Endothelial cell of umbilical vein (primary cell): Measurements from ENCODE around the gene FA2H. TPM values are rescaled to one million over a fixed set of nuclear protein-coding genes. Genes with fewer than 3 reads are reported as not detected.

Source experiments
- BruUV-seq: library from RNA; stranded (reverse); fragments of 400-500 nt; replicated peaks from 2 replicates; lab custom pipeline; 2021; lab: Mats Ljungman, UMichigan
- CTCF ChIA-PET: fragments of 300-600, 350-600 bp; sonication (Branson Sonifier 250); formaldehyde crosslinking; loops from one replicate; lab custom pipeline; 2021; ENCODE audit warnings: antibody characterized with exemption, inconsistent platforms; lab: Charles Lee
- POLR2A ChIA-PET: fragments of 300-600, 350-600 bp; sonication (Branson Sonifier 250); formaldehyde crosslinking; loops from one replicate; lab custom pipeline; 2021; ENCODE audit warnings: antibody characterized with exemption, inconsistent platforms; lab: Charles Lee
- DNase-seq: peaks from one replicate; pipeline ENCODE4 v3.0.0-alpha.2; 2011; ENCODE audit warnings: low read depth, low spot score
- FAIRE-seq: peaks from 2 replicates; lab custom pipeline; 2011; peaks lifted over from hg19 to GRCh38; lab: Jason Lieb, UNC
- H2AFZ ChIP-seq: 2 replicates; pipeline ENCODE4 v1.6.0; 2012; ENCODE audit warnings: low read depth, low read length, control low read depth, inconsistent platforms
- H3K27ac ChIP-seq: 2 replicates; pipeline ENCODE4 v1.5.1; 2011; ENCODE audit warnings: low read depth, mild to moderate bottlenecking, control low read depth, low read length, moderate library complexity; ENCODE audit not compliant: insufficient read depth
- H3K27me3 ChIP-seq, 2 experiments: 2 replicates each; pipeline versions ENCODE4 v1.6.0 to v1.6.1; 2011; ENCODE audit warnings: low read length in 2 of 2, mixed read lengths in 1 of 2; ENCODE audit not compliant: control insufficient read depth in 2 of 2, insufficient read depth in 2 of 2
- H3K36me3 ChIP-seq, 2 experiments: 2 replicates in 1 of 2; 3 replicates in 1 of 2; pipeline ENCODE4 v1.5.1; 2011; ENCODE audit warnings: low read length in 2 of 2, mild to moderate bottlenecking in 1 of 2, moderate library complexity in 1 of 2; ENCODE audit not compliant: control insufficient read depth in 2 of 2, insufficient read depth in 2 of 2; ENCODE audit errors: extremely low read depth in 1 of 2
- H3K4me1 ChIP-seq: 3 replicates; pipeline ENCODE4 v1.5.1; 2011; ENCODE audit warnings: mild to moderate bottlenecking, low read length; ENCODE audit not compliant: control insufficient read depth, insufficient read depth; ENCODE audit errors: extremely low read depth
- H3K4me2 ChIP-seq: 2 replicates; pipeline ENCODE4 v1.6.1; 2011; ENCODE audit warnings: low read length, control low read depth, mixed read lengths; ENCODE audit not compliant: insufficient read depth
- H3K4me3 ChIP-seq, 3 experiments: fragments of 200-600 bp in 1 of 3; sonication (generic), shearing (Covaris generic) in 1 of 3; replicated peaks in 1 of 3; 2 replicates each; pipeline ENCODE4 v1.5.1; 2011 to 2016; ENCODE audit warnings: control low read depth in 3 of 3, low read length in 3 of 3, mild to moderate bottlenecking in 2 of 3, inconsistent platforms in 1 of 3, low read depth in 1 of 3, moderate library complexity in 1 of 3; ENCODE audit not compliant: insufficient read depth in 1 of 3
- H3K79me2 ChIP-seq: 2 replicates; pipeline ENCODE4 v1.6.0; 2012; ENCODE audit warnings: low read length, inconsistent platforms; ENCODE audit not compliant: control insufficient read depth, insufficient read depth
- H3K9ac ChIP-seq: replicated peaks from 2 replicates; pipeline ENCODE3; 2011; ENCODE audit warnings: low read length, control low read depth; ENCODE audit not compliant: insufficient read depth; ENCODE audit errors: extremely low read depth
- H3K9me1 ChIP-seq: replicated peaks from 3 replicates; pipeline ENCODE4 v1.6.0; 2011; ENCODE audit warnings: mild to moderate bottlenecking, low read length; ENCODE audit not compliant: control insufficient read depth, insufficient read depth; ENCODE audit errors: extremely low read depth
- H3K9me3 ChIP-seq: replicated peaks from 2 replicates; pipeline ENCODE4 v1.5.1; 2012; ENCODE audit warnings: low read length, inconsistent platforms; ENCODE audit not compliant: control insufficient read depth, insufficient read depth
- H4K20me1 ChIP-seq: replicated peaks from 2 replicates; pipeline ENCODE3; 2011; ENCODE audit warnings: mild to moderate bottlenecking, low read length; ENCODE audit not compliant: control insufficient read depth, insufficient read depth; ENCODE audit errors: extremely low read depth
- EZH2 ChIP-seq: IDR thresholded peaks from 2 replicates; pipeline ENCODE4 v1.6.1; 2012; ENCODE audit warnings: borderline replicate concordance, low read depth, mild to moderate bottlenecking, moderate library complexity, low read length, inconsistent platforms; ENCODE audit not compliant: severe bottlenecking
- FOS ChIP-seq: IDR thresholded peaks from 2 replicates; pipeline ENCODE4 v1.6.1; 2011; ENCODE audit warnings: mild to moderate bottlenecking, low read length, moderate library complexity, borderline replicate concordance; ENCODE audit not compliant: insufficient read depth
- GATA2 ChIP-seq: IDR thresholded peaks from 2 replicates; pipeline ENCODE4 v1.7.0; 2011; ENCODE audit warnings: low read depth, mild to moderate bottlenecking, moderate library complexity, mixed read lengths, low read length; ENCODE audit not compliant: insufficient read length, insufficient read depth
- JUN ChIP-seq: IDR thresholded peaks from 2 replicates; pipeline ENCODE4 v1.6.1; 2011; ENCODE audit warnings: borderline replicate concordance, low read depth; ENCODE audit not compliant: insufficient read length, insufficient read depth
- MAX ChIP-seq: IDR thresholded peaks from 2 replicates; pipeline ENCODE4 v1.6.1; 2011; ENCODE audit not compliant: insufficient read depth, insufficient read length
- MYC ChIP-seq: IDR thresholded peaks from one replicate; pipeline ENCODE4 v1.6.1; 2011; ENCODE audit warnings: mild to moderate bottlenecking, low read depth, low read length
- POLR2A ChIP-seq: IDR thresholded peaks from 2 replicates; pipeline ENCODE4 v1.6.1; 2012; ENCODE audit warnings: low read depth, mild to moderate bottlenecking, control low read depth, low read length
- POLR2AphosphoS5 ChIP-seq: IDR thresholded peaks from 2 replicates; pipeline ENCODE4 v1.6.1; 2012; ENCODE audit warnings: low read depth, mild to moderate bottlenecking, control low read depth, low read length, moderate library complexity; ENCODE audit not compliant: insufficient read depth
- dilution Hi-C: fragments of 300-500 bp; cut with MboI; formaldehyde crosslinking; loops from one replicate; pipeline ENCODE4 v1.15.0; 2019; ENCODE audit warnings: low sequenced_read_pairs; ENCODE audit not compliant: extremely low pct_ligation_motif_present
- intact Hi-C: fragments of 100-400 bp; cut with micrococcal nuclease; formaldehyde crosslinking; loops from one replicate; pipeline ENCODE4 v1.10.0; 2022
- polyA plus RNA-seq, 4 experiments: library from polyadenylated mRNA; depleted of rRNA in 3 of 4; stranded (reverse) in 3 of 4; unstranded in 1 of 4; fragments of >200 nt; gene quantifications; 2 replicates each; pipeline versions ENCODE4 v1.2.1 to v1.2.3, GENCODE V29; 2011 to 2012; ENCODE audit warnings: missing spikeins in 1 of 4
- total RNA-seq: library from RNA; stranded (reverse); gene quantifications from 2 replicates; pipeline ENCODE4 v1.2.3, GENCODE V29; 2021
- TF ChIP-seq, protein P1 (sequence below), 2 donors: IDR thresholded peaks; 1 replicate in 1 of 2; 2 replicates in 1 of 2; pipeline ENCODE4 v1.5.1; 2011; ENCODE audit warnings: low read length in 2 of 2, mild to moderate bottlenecking in 2 of 2, moderate library complexity in 2 of 2, control low read depth in 1 of 2, inconsistent platforms in 1 of 2, low read depth in 1 of 2; ENCODE audit not compliant: insufficient read depth in 1 of 2; ENCODE audit errors: extremely low read depth in 1 of 2

The FA2H gene
- total and polyA plus RNA-seq, 2 donors (not counting 3 experiments of a cell fraction or from before 2014, with no cell fraction given): not detected

- Histone ChIP-seq H3K4me1 (no peaks in the 10 kb centered on the region), H3K9me1 (no peaks in the 10 kb centered on the region), H3K4me3 (no peak overlapping the region), H3K27ac (no peak overlapping the region), H3K9ac (no peak overlapping the region), H4K20me1 (no peaks in the 10 kb centered on the region), H3K36me3 (no peaks in the 10 kb centered on the region), H3K4me2 (no peak overlapping the region), H3K9me3 (no peaks in the 10 kb centered on the region), H3K27me3 (peaks cover 0 to 2% of the 10 kb centered on the region in 2 experiments), H2AFZ (no peak overlapping the region), H3K79me2 (no peaks in the 10 kb centered on the region)
- FAIRE-seq (no peak), DNase-seq (no peak)
- BruUV-seq: no TSS peak
- dilution Hi-C loops: no loop called here
- TF ChIP-seq JUN (no peak), MYC (no peak), MAX (no peak), EZH2 (no peak), FOS (no peak), POLR2AphosphoS5 (no peak), GATA2 (no peak), POLR2A (no peak)
- TF ChIP-seq, protein P1, sequence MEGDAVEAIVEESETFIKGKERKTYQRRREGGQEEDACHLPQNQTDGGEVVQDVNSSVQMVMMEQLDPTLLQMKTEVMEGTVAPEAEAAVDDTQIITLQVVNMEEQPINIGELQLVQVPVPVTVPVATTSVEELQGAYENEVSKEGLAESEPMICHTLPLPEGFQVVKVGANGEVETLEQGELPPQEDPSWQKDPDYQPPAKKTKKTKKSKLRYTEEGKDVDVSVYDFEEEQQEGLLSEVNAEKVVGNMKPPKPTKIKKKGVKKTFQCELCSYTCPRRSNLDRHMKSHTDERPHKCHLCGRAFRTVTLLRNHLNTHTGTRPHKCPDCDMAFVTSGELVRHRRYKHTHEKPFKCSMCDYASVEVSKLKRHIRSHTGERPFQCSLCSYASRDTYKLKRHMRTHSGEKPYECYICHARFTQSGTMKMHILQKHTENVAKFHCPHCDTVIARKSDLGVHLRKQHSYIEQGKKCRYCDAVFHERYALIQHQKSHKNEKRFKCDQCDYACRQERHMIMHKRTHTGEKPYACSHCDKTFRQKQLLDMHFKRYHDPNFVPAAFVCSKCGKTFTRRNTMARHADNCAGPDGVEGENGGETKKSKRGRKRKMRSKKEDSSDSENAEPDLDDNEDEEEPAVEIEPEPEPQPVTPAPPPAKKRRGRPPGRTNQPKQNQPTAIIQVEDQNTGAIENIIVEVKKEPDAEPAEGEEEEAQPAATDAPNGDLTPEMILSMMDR (IDR thresholded peaks at IDR 0.05; ENCODE audit: extremely low read depth in 1 of 2, insufficient read depth in 1 of 2, low read depth in 1 of 2, low read length in 2 of 2): no peak
- CTCF ChIA-PET: interaction anchor here (1.0 to 1.9 kb wide), 6 partner anchors 9 to 138 kb away, joined by 3 to 8 read pairs (median 5); partner anchors contain the start of gene FA2H
- POLR2A ChIA-PET: interaction anchor here (0.6 kb wide), 1 partner anchor 131 kb away, joined by 4 read pairs; no protein-coding TSS in a partner anchor
- intact Hi-C loops: no loop called here
Measured at GRCh38 chr16:74724820-74725549, 49.6 kb downstream of the FA2H start.
